Mesendoderm (in vitro differentiated cells): ENCODE data around the gene PCDHA9.
"Not testable (repeated sequence)": the region's sequence is repeated elsewhere in the genome, so short reads cannot be mapped to it uniquely, and the experiment has no call there.

Experiments used
- DNase-seq: peaks from one replicate; pipeline ENCODE4 v3.0.0; 2013
- H2AK5ac ChIP-seq: 2 replicates; pipeline ENCODE4 v1.6.1; 2013; ENCODE audit warnings: low read length, inconsistent platforms
- H2BK120ac ChIP-seq: 2 replicates; pipeline ENCODE4 v1.6.1; 2013; ENCODE audit warnings: low read depth, mild to moderate bottlenecking, low read length, moderate library complexity, mixed read lengths
- H2BK15ac ChIP-seq: replicated peaks from 2 replicates; pipeline ENCODE4 v1.6.1; 2013; ENCODE audit warnings: low read depth, mild to moderate bottlenecking, moderate library complexity
- H2BK5ac ChIP-seq: 2 replicates; pipeline ENCODE4 v1.6.1; 2013; ENCODE audit warnings: low read length, inconsistent platforms
- H3K18ac ChIP-seq: 2 replicates; pipeline ENCODE4 v1.6.1; 2013; ENCODE audit warnings: mild to moderate bottlenecking, low read length, mixed read lengths
- H3K23ac ChIP-seq: one replicate; pipeline ENCODE4 v1.6.1; 2013; ENCODE audit warnings: low read length
- H3K27ac ChIP-seq: 2 replicates; pipeline ENCODE4 v1.5.1; 2013; ENCODE audit warnings: low read depth, mild to moderate bottlenecking, inconsistent platforms, low read length, moderate library complexity
- H3K27me3 ChIP-seq: 2 replicates; pipeline ENCODE4 v1.6.1; 2013; ENCODE audit warnings: low read length, control low read depth, mild to moderate bottlenecking, inconsistent platforms; ENCODE audit not compliant: insufficient read depth, poor library complexity
- H3K36me3 ChIP-seq: 2 replicates; pipeline ENCODE4 v1.6.1; 2013; ENCODE audit warnings: low read length, inconsistent platforms; ENCODE audit not compliant: control insufficient read depth, insufficient read depth
- H3K4ac ChIP-seq: one replicate; pipeline ENCODE4 v1.6.1; 2013; ENCODE audit warnings: low read depth, mild to moderate bottlenecking, low read length, moderate library complexity
- H3K4me1 ChIP-seq: 2 replicates; pipeline ENCODE4 v1.6.1; 2013; ENCODE audit warnings: low read depth, low read length, inconsistent platforms; ENCODE audit not compliant: control insufficient read depth
- H3K4me2 ChIP-seq: 2 replicates; pipeline ENCODE4 v1.6.1; 2013; ENCODE audit warnings: low read length
- H3K4me3 ChIP-seq: 2 replicates; pipeline ENCODE4 v1.5.1; 2013; ENCODE audit warnings: mild to moderate bottlenecking, low read length
- H3K56ac ChIP-seq: one replicate; pipeline ENCODE4 v1.6.1; 2013; ENCODE audit warnings: low read length
- H3K79me1 ChIP-seq: 2 replicates; pipeline ENCODE4 v1.6.1; 2013; ENCODE audit warnings: low read length, inconsistent platforms
- H3K79me2 ChIP-seq: 2 replicates; pipeline ENCODE4 v1.6.1; 2013; ENCODE audit warnings: mild to moderate bottlenecking, low read length; ENCODE audit not compliant: control insufficient read depth, insufficient read depth
- H3K9ac ChIP-seq: 2 replicates; pipeline ENCODE4 v1.6.1; 2013; ENCODE audit warnings: low read length, inconsistent platforms
- H4K5ac ChIP-seq: one replicate; pipeline ENCODE4 v1.6.1; 2013; ENCODE audit warnings: low read length
- H4K8ac ChIP-seq: one replicate; pipeline ENCODE4 v1.6.1; 2013; ENCODE audit warnings: low read depth, mild to moderate bottlenecking, control low read depth, low read length, moderate library complexity
- WGBS: extraction: QIAGEN DNeasy Blood & Tissue Kit; methylation state at CpG from one replicate; pipeline ENCODE4 v1.1.7; 2013; ENCODE audit warnings: low lambda C conversion rate, missing lambda C conversion rate; ENCODE audit not compliant: insufficient coverage; ENCODE audit errors: extremely low coverage; 5-methylcytosine and 5-hydroxymethylcytosine counted together

The PCDHA9 gene

GRCh38 chr5:140822969-140823368, 25.2 kb upstream of the PCDHA9 start:
- not testable (repeated sequence) for H3K27me3 ChIP-seq, H2BK5ac ChIP-seq, H3K23ac ChIP-seq, H2AK5ac ChIP-seq, H3K79me2 ChIP-seq, DNase-seq, H3K27ac ChIP-seq, H2BK120ac ChIP-seq, H3K18ac ChIP-seq, H4K8ac ChIP-seq, H4K5ac ChIP-seq, H3K9ac ChIP-seq, H3K4ac ChIP-seq, H3K56ac ChIP-seq, H3K79me1 ChIP-seq, H3K36me3 ChIP-seq, H2BK15ac ChIP-seq, H3K4me1 ChIP-seq, H3K4me3 ChIP-seq, H3K4me2 ChIP-seq
- WGBS, result no CpG with 5 or more reads among the region's 48 CpGs

GRCh38 chr5:140823475-140823874, 24.7 kb upstream of the PCDHA9 start:
- Histone ChIP-seq H3K79me2 (no peaks in the 10 kb centered on the region), H3K56ac (no peak overlapping the region), H2BK15ac (no peak overlapping the region), H3K4me1 (no peaks in the 10 kb centered on the region), H3K27ac (no peak overlapping the region), H2BK120ac (no peak overlapping the region), H3K9ac (no peak overlapping the region), H4K5ac (no peak overlapping the region), H3K4me2 (no peak overlapping the region), H3K4me3 (no peak overlapping the region), H3K18ac (no peak overlapping the region), H2AK5ac (no peak overlapping the region), H2BK5ac (no peak overlapping the region), H3K27me3 (no peaks in the 10 kb centered on the region), H3K79me1 (no peaks in the 10 kb centered on the region), H3K36me3 (no peaks in the 10 kb centered on the region), H4K8ac (no peak overlapping the region), H3K4ac (no peak overlapping the region), H3K23ac (no peak overlapping the region)
- DNase-seq, result no peak
- no CpG with 5 or more reads among the region's 38 CpGs for WGBS

GRCh38 chr5:140827704-140828361, 20.3 kb upstream of the PCDHA9 start, which contains the start of gene PCDHA6:
PCDHA6 (plus strand) TSS chr5:140827960; CDS start chr5:140828092, 132 bp downstream.
- H3K79me2 ChIP-seq, result no peaks in the 10 kb centered on the region
- H3K4me1 ChIP-seq, result no peaks in the 10 kb centered on the region
- no peak within 1 kb of the TSS for H3K18ac ChIP-seq
- no peaks in the 10 kb centered on the region for H3K36me3 ChIP-seq
- H3K4ac ChIP-seq, result no peak within 1 kb of the TSS
- H3K23ac ChIP-seq, result no peak within 1 kb of the TSS
- no peak within 1 kb of the TSS for H2BK120ac ChIP-seq
- no peaks in the 10 kb centered on the region for H3K27me3 ChIP-seq
- H3K79me1 ChIP-seq, result no peaks in the 10 kb centered on the region
- H4K5ac ChIP-seq, result no peak within 1 kb of the TSS
- peak within 1 kb of the TSS; percentile 68 for H3K9ac ChIP-seq
- H2BK15ac ChIP-seq, result no peak within 1 kb of the TSS
- no peak within 1 kb of the TSS for H3K4me2 ChIP-seq
- peak; percentile 21 for DNase-seq
- H3K4me3 ChIP-seq, result peak within 1 kb of the TSS; percentile 43
- H3K27ac ChIP-seq, result no peak within 1 kb of the TSS
- H2AK5ac ChIP-seq, result no peak within 1 kb of the TSS
- peak within 1 kb of the TSS; percentile 85 for H3K56ac ChIP-seq
- H2BK5ac ChIP-seq, result no peak within 1 kb of the TSS
- no CpG with 5 or more reads among the region's 27 CpGs for WGBS
- H4K8ac ChIP-seq, result no peak within 1 kb of the TSS

GRCh38 chr5:140828362-140828737, 19.8 kb upstream of the PCDHA9 start:
- no peaks in the 10 kb centered on the region for H3K79me1 ChIP-seq
- no peak overlapping the region for H2BK120ac ChIP-seq
- peak; percentile 50 for DNase-seq
- H3K27ac ChIP-seq, result no peak overlapping the region
- H3K4ac ChIP-seq, result no peak overlapping the region
- no peak overlapping the region for H4K8ac ChIP-seq
- no peaks in the 10 kb centered on the region for H3K4me1 ChIP-seq
- H3K56ac ChIP-seq, result peak overlapping the region; percentile 85
- no peak overlapping the region for H2AK5ac ChIP-seq
- no peak overlapping the region for H2BK15ac ChIP-seq
- no peaks in the 10 kb centered on the region for H3K36me3 ChIP-seq
- H4K5ac ChIP-seq, result no peak overlapping the region
- WGBS, result no CpG with 5 or more reads among the region's 18 CpGs
- peak overlapping the region; percentile 68 for H3K9ac ChIP-seq
- no peak overlapping the region for H3K18ac ChIP-seq
- H3K79me2 ChIP-seq, result no peaks in the 10 kb centered on the region
- no peaks in the 10 kb centered on the region for H3K27me3 ChIP-seq
- H2BK5ac ChIP-seq, result no peak overlapping the region
- H3K4me3 ChIP-seq, result no peak overlapping the region
- no peak overlapping the region for H3K23ac ChIP-seq
- H3K4me2 ChIP-seq, result no peak overlapping the region

GRCh38 chr5:140829511-140830501, 18.4 kb upstream of the PCDHA9 start:
- not testable (repeated sequence) for H2BK120ac ChIP-seq, H2BK15ac ChIP-seq, H3K18ac ChIP-seq, H3K36me3 ChIP-seq, H4K8ac ChIP-seq, H3K4me3 ChIP-seq, H3K4ac ChIP-seq, H3K56ac ChIP-seq, H3K27me3 ChIP-seq, H3K23ac ChIP-seq, H3K9ac ChIP-seq, H3K79me2 ChIP-seq, H3K27ac ChIP-seq, H3K4me1 ChIP-seq, H3K4me2 ChIP-seq, H4K5ac ChIP-seq, H2BK5ac ChIP-seq, H3K79me1 ChIP-seq, DNase-seq, H2AK5ac ChIP-seq
- WGBS, result no CpG with 5 or more reads among the region's 106 CpGs
